Measurements from ENCODE around the gene TMEM203. TPM values are rescaled to one million over a fixed set of nuclear protein-coding genes. Genes with fewer than 3 reads are reported as not detected.

The TMEM203 gene
- total RNA-seq, 1 experiment from 2014 or later = 35.5 TPM

- Histone ChIP-seq H3K23ac (ENCODE audit: insufficient read length, low read depth, low read length) (no peak overlapping the region), H2BK12ac (ENCODE audit: insufficient read length, low read depth, low read length) (no peak overlapping the region), H3K4ac (ENCODE audit: low read depth, low read length) (no peak overlapping the region), H3K27me3 (ENCODE audit: insufficient read depth, low read length) (no peaks in the 10 kb centered on the region), H3K4me2 (ENCODE audit: insufficient read depth, insufficient read length, low read length) (no peak overlapping the region), H3K56ac (ENCODE audit: insufficient read length, low read depth, low read length) (no peak overlapping the region), H4K5ac (ENCODE audit: insufficient read length, low read depth, low read length) (no peak overlapping the region), H3K23me2 (ENCODE audit: insufficient read length, low read depth, low read length, poor library complexity, severe bottlenecking) (peaks cover 12% of the 10 kb centered on the region), H2BK20ac (ENCODE audit: low read depth, low read length, poor library complexity, severe bottlenecking) (no peak overlapping the region), H3K4me1 (ENCODE audit: insufficient read depth, low read length) (peaks cover 3% of the 10 kb centered on the region; the same call in 1 of the 2 replicates), H3K14ac (ENCODE audit: insufficient read depth, low read length) (no peak overlapping the region), H2BK15ac (ENCODE audit: low read depth, low read length) (no peak overlapping the region), H3K27ac (ENCODE audit: insufficient read length, low read depth, low read length) (no peak overlapping the region), H2AK5ac (ENCODE audit: insufficient read length, low read length) (no peak overlapping the region), H2BK5ac (ENCODE audit: insufficient read length, low read length) (no peak overlapping the region), H3K9ac (ENCODE audit: extremely low read depth, insufficient read length, low read length) (no peak overlapping the region), H3K79me2 (ENCODE audit: insufficient read depth, low read length) (no peaks in the 10 kb centered on the region), H3T11ph (ENCODE audit: low read length) (no peak overlapping the region), H3K9me3 (ENCODE audit: control insufficient read depth, low read depth, low read length) (no peaks in the 10 kb centered on the region), H4K91ac (ENCODE audit: insufficient read length, low read depth, low read length) (no peak overlapping the region), H3K18ac (ENCODE audit: insufficient read length, low read depth, low read length) (no peak overlapping the region), H4K8ac (replicated peaks; ENCODE audit: insufficient read length, low read depth, low read length) (no peak overlapping the region), H4K20me1 (ENCODE audit: control insufficient read depth, insufficient read depth, insufficient read length) (no peaks in the 10 kb centered on the region), H3K79me1 (ENCODE audit: insufficient read depth, low read depth, low read length, poor library complexity, severe bottlenecking) (no peaks in the 10 kb centered on the region), H2BK120ac (ENCODE audit: low read depth, low read length, poor library complexity, severe bottlenecking) (no peak overlapping the region), H2AFZ (ENCODE audit: low read length) (no peak overlapping the region)
- peaks cover 7% of the 10 kb centered on the region for H3K27me3 Mint-ChIP-seq (ENCODE audit: low read depth)
- no peaks in the 10 kb centered on the region; a peak in 2 of 5 replicates for H3K9me3 Mint-ChIP-seq
- no peak for DNase-seq
- H3K27ac Mint-ChIP-seq = no peak overlapping the region
- TF ChIP-seq CTCF (conservative IDR thresholded peaks at IDR 0.05) = no peak
- no CpG with 5 or more reads among the region's 13 CpGs for WGBS (ENCODE audit: extremely low coverage, insufficient read length, low lambda C conversion rate)
- H3K36me3 Mint-ChIP-seq (ENCODE audit: insufficient read depth in 1 of 3, low read depth in 3 of 3) = peaks cover 16 to 17% (median 16%) of the 10 kb centered on the region in 3 experiments
- H3K4me1 Mint-ChIP-seq = peaks cover 20 to 30% of the 10 kb centered on the region in 2 experiments
- H3K4me3 Mint-ChIP-seq = peak overlapping the region in 1 of 2 experiments; percentile 26; a peak in 2 of 5 replicates
Observed at GRCh38 chr9:137237759-137238726, 32.6 kb upstream of the TMEM203 start.
